Measurements from ENCODE around the gene SALL4. TPM values are rescaled to one million over a fixed set of nuclear protein-coding genes. Genes with fewer than 3 reads are reported as not detected.

The SALL4 gene
- total RNA-seq, 1 experiment from 2014 or later, result 7.6 TPM

- H3K4me1 Mint-ChIP-seq (ENCODE audit: low read depth, unreplicated experiment), result peaks cover 66% of the 10 kb centered on the region
- TF ChIP-seq CTCF (IDR thresholded peaks at IDR 0.05; ENCODE audit: unreplicated experiment), result no peak
- peaks cover 22% of the 10 kb centered on the region for H3K36me3 Mint-ChIP-seq (ENCODE audit: insufficient read depth, unreplicated experiment)
- peak overlapping the region; percentile 90 for H3K27ac Mint-ChIP-seq (ENCODE audit: unreplicated experiment)
- no peak overlapping the region for H3K4me3 Mint-ChIP-seq (ENCODE audit: low read depth, unreplicated experiment)
- no peaks in the 10 kb centered on the region for H3K27me3 Mint-ChIP-seq (ENCODE audit: unreplicated experiment)
- no TSS peak for BruUV-seq (replicated peaks)
- no peak for DNase-seq
- intact Hi-C loops (cut with micrococcal nuclease; ENCODE audit: unreplicated experiment), result no loop called here
- H3K9me3 Mint-ChIP-seq (ENCODE audit: low read depth, unreplicated experiment), result no peaks in the 10 kb centered on the region
- CTCF ChIA-PET, result interaction anchor here (0.6 kb wide), 1 partner anchor 36 kb away, joined by 5 read pairs; no protein-coding TSS in a partner anchor
These were observed 65.4 kb downstream of the SALL4 start for GRCh38 chr20:51736947-51737346.

GRCh38 chr20:51735728-51736600 is 66.4 kb downstream of the SALL4 start:
- Mint-ChIP-seq H3K36me3 (ENCODE audit: insufficient read depth, unreplicated experiment) (peaks cover 21% of the 10 kb centered on the region), H3K27me3 (ENCODE audit: unreplicated experiment) (no peaks in the 10 kb centered on the region), H3K4me1 (ENCODE audit: low read depth, unreplicated experiment) (peaks cover 64% of the 10 kb centered on the region), H3K27ac (ENCODE audit: unreplicated experiment) (peak overlapping the region; percentile 90), H3K4me3 (ENCODE audit: low read depth, unreplicated experiment) (no peak overlapping the region), H3K9me3 (ENCODE audit: low read depth, unreplicated experiment) (no peaks in the 10 kb centered on the region)
- intact Hi-C loops (cut with micrococcal nuclease; ENCODE audit: unreplicated experiment), result no loop called here
- CTCF ChIA-PET, result interaction anchor here (0.6 to 1.3 kb wide), 3 partner anchors 14 to 1889 kb away, joined by 3 to 5 read pairs (median 3); no protein-coding TSS in a partner anchor
- no peak for TF ChIP-seq CTCF (IDR thresholded peaks at IDR 0.05; ENCODE audit: unreplicated experiment)
- no TSS peak for BruUV-seq (replicated peaks)
- DNase-seq, result peak; percentile 47

- Mint-ChIP-seq H3K9me3 (ENCODE audit: low read depth, unreplicated experiment) (no peaks in the 10 kb centered on the region), H3K4me3 (ENCODE audit: low read depth, unreplicated experiment) (no peak overlapping the region), H3K4me1 (ENCODE audit: low read depth, unreplicated experiment) (peaks cover 64% of the 10 kb centered on the region), H3K27me3 (ENCODE audit: unreplicated experiment) (no peaks in the 10 kb centered on the region), H3K27ac (ENCODE audit: unreplicated experiment) (peak overlapping the region; percentile 90), H3K36me3 (ENCODE audit: insufficient read depth, unreplicated experiment) (peaks cover 21% of the 10 kb centered on the region)
- intact Hi-C loops (cut with micrococcal nuclease; ENCODE audit: unreplicated experiment), result no loop called here
- TF ChIP-seq CTCF (IDR thresholded peaks at IDR 0.05; ENCODE audit: unreplicated experiment), result no peak
- CTCF ChIA-PET, result interaction anchor here (0.6 to 1.3 kb wide), 3 partner anchors 15 to 1890 kb away, joined by 3 to 5 read pairs (median 3); no protein-coding TSS in a partner anchor
- no TSS peak for BruUV-seq (replicated peaks)
- no peak for DNase-seq
These were observed 67.2 kb downstream of the SALL4 start for GRCh38 chr20:51734876-51735720.

- CTCF ChIA-PET, result no interaction called here
- no TSS peak for BruUV-seq (replicated peaks)
- DNase-seq, result no peak
- intact Hi-C loops (cut with micrococcal nuclease; ENCODE audit: unreplicated experiment), result no loop called here
- peaks cover 11% of the 10 kb centered on the region for H3K36me3 Mint-ChIP-seq (ENCODE audit: insufficient read depth, unreplicated experiment)
- H3K4me3 Mint-ChIP-seq (ENCODE audit: low read depth, unreplicated experiment), result no peak overlapping the region
- no peaks in the 10 kb centered on the region for H3K9me3 Mint-ChIP-seq (ENCODE audit: low read depth, unreplicated experiment)
- no peak overlapping the region for H3K27ac Mint-ChIP-seq (ENCODE audit: unreplicated experiment)
- H3K27me3 Mint-ChIP-seq (ENCODE audit: unreplicated experiment), result no peaks in the 10 kb centered on the region
- no peak for TF ChIP-seq CTCF (IDR thresholded peaks at IDR 0.05; ENCODE audit: unreplicated experiment)
- H3K4me1 Mint-ChIP-seq (ENCODE audit: low read depth, unreplicated experiment), result peaks cover 46% of the 10 kb centered on the region
These were observed 69.3 kb downstream of the SALL4 start for GRCh38 chr20:51733070-51733469.

Other genes with a start within 250 kb of the SALL4 start
- 90.3 and 98.5 TPM in 2 replicates for gene ATP9A, start 34.1 kb downstream of the SALL4 start, total RNA-seq (2022)